ENCODE results near the gene KCNIP2.

DNA sequence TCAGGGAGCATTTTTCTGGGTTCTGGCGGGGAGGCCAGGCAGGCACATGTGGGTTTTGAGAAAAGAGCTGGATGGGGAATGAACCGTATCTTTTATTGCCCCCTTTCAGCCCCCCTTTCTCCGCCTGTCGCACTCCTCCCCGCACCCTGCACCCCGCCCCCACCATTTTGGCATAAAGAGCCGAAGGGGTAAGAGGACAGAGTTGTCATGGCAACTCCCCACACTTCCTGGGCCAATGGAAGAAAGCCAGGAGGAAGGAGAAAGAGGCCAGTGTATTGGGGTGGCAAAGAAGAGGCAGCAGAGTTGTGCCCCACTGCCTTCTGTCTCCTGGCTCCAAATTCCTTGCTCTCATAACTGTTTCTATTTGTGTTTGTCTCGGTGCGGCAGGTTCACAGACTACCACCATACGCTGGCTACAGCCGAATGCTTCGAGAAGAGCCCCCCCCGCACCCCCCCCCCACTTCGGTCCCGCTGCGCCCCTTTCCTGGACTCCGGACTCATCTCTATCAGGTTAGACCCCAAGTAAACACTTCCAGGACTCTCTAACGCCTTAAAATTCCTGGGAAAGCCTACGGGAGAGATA is 3.4 kb downstream of the KCNIP2 start:
- TF ChIP-seq, protein P1, sequence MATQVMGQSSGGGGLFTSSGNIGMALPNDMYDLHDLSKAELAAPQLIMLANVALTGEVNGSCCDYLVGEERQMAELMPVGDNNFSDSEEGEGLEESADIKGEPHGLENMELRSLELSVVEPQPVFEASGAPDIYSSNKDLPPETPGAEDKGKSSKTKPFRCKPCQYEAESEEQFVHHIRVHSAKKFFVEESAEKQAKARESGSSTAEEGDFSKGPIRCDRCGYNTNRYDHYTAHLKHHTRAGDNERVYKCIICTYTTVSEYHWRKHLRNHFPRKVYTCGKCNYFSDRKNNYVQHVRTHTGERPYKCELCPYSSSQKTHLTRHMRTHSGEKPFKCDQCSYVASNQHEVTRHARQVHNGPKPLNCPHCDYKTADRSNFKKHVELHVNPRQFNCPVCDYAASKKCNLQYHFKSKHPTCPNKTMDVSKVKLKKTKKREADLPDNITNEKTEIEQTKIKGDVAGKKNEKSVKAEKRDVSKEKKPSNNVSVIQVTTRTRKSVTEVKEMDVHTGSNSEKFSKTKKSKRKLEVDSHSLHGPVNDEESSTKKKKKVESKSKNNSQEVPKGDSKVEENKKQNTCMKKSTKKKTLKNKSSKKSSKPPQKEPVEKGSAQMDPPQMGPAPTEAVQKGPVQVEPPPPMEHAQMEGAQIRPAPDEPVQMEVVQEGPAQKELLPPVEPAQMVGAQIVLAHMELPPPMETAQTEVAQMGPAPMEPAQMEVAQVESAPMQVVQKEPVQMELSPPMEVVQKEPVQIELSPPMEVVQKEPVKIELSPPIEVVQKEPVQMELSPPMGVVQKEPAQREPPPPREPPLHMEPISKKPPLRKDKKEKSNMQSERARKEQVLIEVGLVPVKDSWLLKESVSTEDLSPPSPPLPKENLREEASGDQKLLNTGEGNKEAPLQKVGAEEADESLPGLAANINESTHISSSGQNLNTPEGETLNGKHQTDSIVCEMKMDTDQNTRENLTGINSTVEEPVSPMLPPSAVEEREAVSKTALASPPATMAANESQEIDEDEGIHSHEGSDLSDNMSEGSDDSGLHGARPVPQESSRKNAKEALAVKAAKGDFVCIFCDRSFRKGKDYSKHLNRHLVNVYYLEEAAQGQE (IDR thresholded peaks at IDR 0.05; ENCODE audit: insufficient read depth in 1 of 2, low read depth in 2 of 2, low read length in 2 of 2): no peak
- TF ChIP-seq POLR2AphosphoS5 (IDR thresholded peaks at IDR 0.05; ENCODE audit: low read depth, low read length) (no peak), SIN3A (IDR thresholded peaks at IDR 0.05; ENCODE audit: borderline replicate concordance, insufficient read depth, low read length) (no peak)
